ENCODE results near the gene APCDD1.

Gene APCDD1

DNA sequence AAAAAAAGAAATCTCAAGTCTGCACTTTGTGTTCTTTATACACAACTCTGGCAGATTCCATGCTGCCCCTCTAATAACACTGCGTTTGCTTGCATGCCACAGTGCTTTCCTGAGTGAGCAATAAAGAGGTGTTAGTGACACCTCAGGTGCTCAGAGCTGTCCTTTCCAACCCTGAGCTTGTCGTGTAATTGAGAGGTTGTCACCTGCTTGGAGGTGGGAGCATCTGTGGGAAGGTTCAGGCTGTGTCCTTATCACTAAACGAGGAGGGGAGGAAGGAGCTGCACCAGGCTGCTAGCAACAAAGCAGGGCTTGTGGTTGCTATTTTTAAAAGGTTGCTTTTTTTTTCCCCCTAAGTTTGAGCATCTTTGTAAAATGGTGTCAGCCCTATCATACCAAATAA, 31.9 kb downstream of the APCDD1 start:
- no peak for ATAC-seq
- TF ChIP-seq PPARA (CRISPR knock-in tag; IDR thresholded peaks at IDR 0.05; ENCODE audit: borderline replicate concordance), result no peak
- TF ChIP-seq, protein P1, sequence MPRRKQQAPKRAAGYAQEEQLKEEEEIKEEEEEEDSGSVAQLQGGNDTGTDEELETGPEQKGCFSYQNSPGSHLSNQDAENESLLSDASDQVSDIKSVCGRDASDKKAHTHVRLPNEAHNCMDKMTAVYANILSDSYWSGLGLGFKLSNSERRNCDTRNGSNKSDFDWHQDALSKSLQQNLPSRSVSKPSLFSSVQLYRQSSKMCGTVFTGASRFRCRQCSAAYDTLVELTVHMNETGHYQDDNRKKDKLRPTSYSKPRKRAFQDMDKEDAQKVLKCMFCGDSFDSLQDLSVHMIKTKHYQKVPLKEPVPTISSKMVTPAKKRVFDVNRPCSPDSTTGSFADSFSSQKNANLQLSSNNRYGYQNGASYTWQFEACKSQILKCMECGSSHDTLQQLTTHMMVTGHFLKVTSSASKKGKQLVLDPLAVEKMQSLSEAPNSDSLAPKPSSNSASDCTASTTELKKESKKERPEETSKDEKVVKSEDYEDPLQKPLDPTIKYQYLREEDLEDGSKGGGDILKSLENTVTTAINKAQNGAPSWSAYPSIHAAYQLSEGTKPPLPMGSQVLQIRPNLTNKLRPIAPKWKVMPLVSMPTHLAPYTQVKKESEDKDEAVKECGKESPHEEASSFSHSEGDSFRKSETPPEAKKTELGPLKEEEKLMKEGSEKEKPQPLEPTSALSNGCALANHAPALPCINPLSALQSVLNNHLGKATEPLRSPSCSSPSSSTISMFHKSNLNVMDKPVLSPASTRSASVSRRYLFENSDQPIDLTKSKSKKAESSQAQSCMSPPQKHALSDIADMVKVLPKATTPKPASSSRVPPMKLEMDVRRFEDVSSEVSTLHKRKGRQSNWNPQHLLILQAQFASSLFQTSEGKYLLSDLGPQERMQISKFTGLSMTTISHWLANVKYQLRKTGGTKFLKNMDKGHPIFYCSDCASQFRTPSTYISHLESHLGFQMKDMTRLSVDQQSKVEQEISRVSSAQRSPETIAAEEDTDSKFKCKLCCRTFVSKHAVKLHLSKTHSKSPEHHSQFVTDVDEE (CRISPR knock-in tag; IDR thresholded peaks at IDR 0.05), result no peak
- no peak for TF ChIP-seq ZFP30 (CRISPR knock-in tag; IDR thresholded peaks at IDR 0.05)
- no peak for TF ChIP-seq CSDC2 (CRISPR knock-in tag; IDR thresholded peaks at IDR 0.05)
- no peak for TF ChIP-seq OSR1 (CRISPR knock-in tag; IDR thresholded peaks at IDR 0.05)
- no peak for TF ChIP-seq ZNF565 (CRISPR knock-in tag; conservative IDR thresholded peaks at IDR 0.05; ENCODE audit: low read depth)
- TF ChIP-seq, protein P2, sequence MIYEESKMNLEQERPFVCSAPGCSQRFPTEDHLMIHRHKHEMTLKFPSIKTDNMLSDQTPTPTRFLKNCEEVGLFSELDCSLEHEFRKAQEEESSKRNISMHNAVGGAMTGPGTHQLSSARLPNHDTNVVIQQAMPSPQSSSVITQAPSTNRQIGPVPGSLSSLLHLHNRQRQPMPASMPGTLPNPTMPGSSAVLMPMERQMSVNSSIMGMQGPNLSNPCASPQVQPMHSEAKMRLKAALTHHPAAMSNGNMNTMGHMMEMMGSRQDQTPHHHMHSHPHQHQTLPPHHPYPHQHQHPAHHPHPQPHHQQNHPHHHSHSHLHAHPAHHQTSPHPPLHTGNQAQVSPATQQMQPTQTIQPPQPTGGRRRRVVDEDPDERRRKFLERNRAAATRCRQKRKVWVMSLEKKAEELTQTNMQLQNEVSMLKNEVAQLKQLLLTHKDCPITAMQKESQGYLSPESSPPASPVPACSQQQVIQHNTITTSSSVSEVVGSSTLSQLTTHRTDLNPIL (CRISPR knock-in tag; IDR thresholded peaks at IDR 0.05; ENCODE audit: low read depth), result no peak
- no peak for TF ChIP-seq ZNF8 (CRISPR knock-in tag; IDR thresholded peaks at IDR 0.05)
- no peak for TF ChIP-seq ARNTL (CRISPR knock-in tag; IDR thresholded peaks at IDR 0.05; ENCODE audit: borderline replicate concordance, low read depth)
- no peak for TF ChIP-seq RARB (CRISPR knock-in tag; IDR thresholded peaks at IDR 0.05)
- TF ChIP-seq ZNF70 (CRISPR knock-in tag; IDR thresholded peaks at IDR 0.05), result no peak
- no peak for TF ChIP-seq ESRRG (CRISPR knock-in tag; IDR thresholded peaks at IDR 0.05)
- TF ChIP-seq, protein P3, sequence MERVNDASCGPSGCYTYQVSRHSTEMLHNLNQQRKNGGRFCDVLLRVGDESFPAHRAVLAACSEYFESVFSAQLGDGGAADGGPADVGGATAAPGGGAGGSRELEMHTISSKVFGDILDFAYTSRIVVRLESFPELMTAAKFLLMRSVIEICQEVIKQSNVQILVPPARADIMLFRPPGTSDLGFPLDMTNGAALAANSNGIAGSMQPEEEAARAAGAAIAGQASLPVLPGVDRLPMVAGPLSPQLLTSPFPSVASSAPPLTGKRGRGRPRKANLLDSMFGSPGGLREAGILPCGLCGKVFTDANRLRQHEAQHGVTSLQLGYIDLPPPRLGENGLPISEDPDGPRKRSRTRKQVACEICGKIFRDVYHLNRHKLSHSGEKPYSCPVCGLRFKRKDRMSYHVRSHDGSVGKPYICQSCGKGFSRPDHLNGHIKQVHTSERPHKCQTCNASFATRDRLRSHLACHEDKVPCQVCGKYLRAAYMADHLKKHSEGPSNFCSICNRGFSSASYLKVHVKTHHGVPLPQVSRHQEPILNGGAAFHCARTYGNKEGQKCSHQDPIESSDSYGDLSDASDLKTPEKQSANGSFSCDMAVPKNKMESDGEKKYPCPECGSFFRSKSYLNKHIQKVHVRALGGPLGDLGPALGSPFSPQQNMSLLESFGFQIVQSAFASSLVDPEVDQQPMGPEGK (CRISPR knock-in tag; IDR thresholded peaks at IDR 0.05; ENCODE audit: borderline replicate concordance), result no peak
- no peak for TF ChIP-seq BACH2 (CRISPR knock-in tag; IDR thresholded peaks at IDR 0.05; ENCODE audit: borderline replicate concordance)
- TF ChIP-seq ZC3H10 (CRISPR knock-in tag; IDR thresholded peaks at IDR 0.05), result no peak
- no peak for TF ChIP-seq ZFP3 (CRISPR knock-in tag; IDR thresholded peaks at IDR 0.05)
- TF ChIP-seq, protein P4, sequence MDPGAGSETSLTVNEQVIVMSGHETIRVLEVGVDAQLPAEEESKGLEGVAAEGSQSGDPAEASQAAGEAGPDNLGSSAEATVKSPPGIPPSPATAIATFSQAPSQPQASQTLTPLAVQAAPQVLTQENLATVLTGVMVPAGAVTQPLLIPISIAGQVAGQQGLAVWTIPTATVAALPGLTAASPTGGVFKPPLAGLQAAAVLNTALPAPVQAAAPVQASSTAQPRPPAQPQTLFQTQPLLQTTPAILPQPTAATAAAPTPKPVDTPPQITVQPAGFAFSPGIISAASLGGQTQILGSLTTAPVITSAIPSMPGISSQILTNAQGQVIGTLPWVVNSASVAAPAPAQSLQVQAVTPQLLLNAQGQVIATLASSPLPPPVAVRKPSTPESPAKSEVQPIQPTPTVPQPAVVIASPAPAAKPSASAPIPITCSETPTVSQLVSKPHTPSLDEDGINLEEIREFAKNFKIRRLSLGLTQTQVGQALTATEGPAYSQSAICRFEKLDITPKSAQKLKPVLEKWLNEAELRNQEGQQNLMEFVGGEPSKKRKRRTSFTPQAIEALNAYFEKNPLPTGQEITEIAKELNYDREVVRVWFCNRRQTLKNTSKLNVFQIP (CRISPR knock-in tag; IDR thresholded peaks at IDR 0.05; ENCODE audit: borderline replicate concordance, low read depth), result no peak
- no peak for TF ChIP-seq TCF4 (CRISPR knock-in tag; IDR thresholded peaks at IDR 0.05; ENCODE audit: borderline replicate concordance)
- TF ChIP-seq, protein P5, sequence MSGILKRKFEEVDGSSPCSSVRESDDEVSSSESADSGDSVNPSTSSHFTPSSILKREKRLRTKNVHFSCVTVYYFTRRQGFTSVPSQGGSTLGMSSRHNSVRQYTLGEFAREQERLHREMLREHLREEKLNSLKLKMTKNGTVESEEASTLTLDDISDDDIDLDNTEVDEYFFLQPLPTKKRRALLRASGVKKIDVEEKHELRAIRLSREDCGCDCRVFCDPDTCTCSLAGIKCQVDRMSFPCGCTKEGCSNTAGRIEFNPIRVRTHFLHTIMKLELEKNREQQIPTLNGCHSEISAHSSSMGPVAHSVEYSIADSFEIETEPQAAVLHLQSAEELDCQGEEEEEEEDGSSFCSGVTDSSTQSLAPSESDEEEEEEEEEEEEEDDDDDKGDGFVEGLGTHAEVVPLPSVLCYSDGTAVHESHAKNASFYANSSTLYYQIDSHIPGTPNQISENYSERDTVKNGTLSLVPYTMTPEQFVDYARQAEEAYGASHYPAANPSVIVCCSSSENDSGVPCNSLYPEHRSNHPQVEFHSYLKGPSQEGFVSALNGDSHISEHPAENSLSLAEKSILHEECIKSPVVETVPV (CRISPR knock-in tag; IDR thresholded peaks at IDR 0.05), result no peak

DNA sequence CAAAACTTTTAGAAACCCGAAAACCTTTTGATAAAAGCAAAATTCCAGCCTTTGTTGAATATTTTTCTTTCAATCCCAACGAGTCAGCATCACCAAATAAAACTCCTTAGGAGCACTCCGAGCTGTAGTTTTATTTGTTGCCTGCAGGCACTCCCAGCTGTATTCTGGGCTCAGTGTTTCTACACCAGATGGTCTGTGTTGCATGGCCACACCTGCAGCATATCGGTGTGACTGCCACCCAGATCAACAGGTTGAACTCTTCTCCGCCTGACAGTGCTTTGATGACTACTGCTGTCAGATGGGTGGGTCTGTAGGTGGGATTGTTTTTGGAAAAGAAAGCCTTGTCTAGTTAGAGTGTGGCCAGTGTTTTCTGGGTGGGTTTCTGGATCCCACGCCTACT, 32.7 kb downstream of the APCDD1 start:
- no peak for ATAC-seq
- no peak for TF ChIP-seq ZNF70 (CRISPR knock-in tag; IDR thresholded peaks at IDR 0.05)
- no peak for TF ChIP-seq ZFP3 (CRISPR knock-in tag; IDR thresholded peaks at IDR 0.05)
- TF ChIP-seq ISL1 (CRISPR knock-in tag; IDR thresholded peaks at IDR 0.05), result no peak
- TF ChIP-seq PPARA (CRISPR knock-in tag; IDR thresholded peaks at IDR 0.05; ENCODE audit: borderline replicate concordance), result no peak
- TF ChIP-seq BACH2 (CRISPR knock-in tag; IDR thresholded peaks at IDR 0.05; ENCODE audit: borderline replicate concordance), result no peak
- no peak for TF ChIP-seq ZC3H10 (CRISPR knock-in tag; IDR thresholded peaks at IDR 0.05)
- TF ChIP-seq ZNF565 (CRISPR knock-in tag; conservative IDR thresholded peaks at IDR 0.05; ENCODE audit: low read depth), result no peak
- TF ChIP-seq GLIS3 (CRISPR knock-in tag; IDR thresholded peaks at IDR 0.05), result no peak
- no peak for TF ChIP-seq ZFP30 (CRISPR knock-in tag; IDR thresholded peaks at IDR 0.05)
- TF ChIP-seq, protein P5 (CRISPR knock-in tag; IDR thresholded peaks at IDR 0.05), result no peak

Measured in SK-N-SH treated with all-trans-retinoic acid at 6 μM for 48 hours (cell line).